Ishikawa (cell line): ENCODE measurements around the gene WDFY1.

ENCODE experiments used
- CEBPB ChIP-seq: IDR thresholded peaks from 2 replicates; pipeline ENCODE4 v1.6.1; 2012
- CREB1 ChIP-seq: IDR thresholded peaks from 2 replicates; pipeline ENCODE4 v1.6.1; 2012; ENCODE audit warnings: low read depth
- EGR1 ChIP-seq: IDR thresholded peaks from 2 replicates; pipeline ENCODE4 v1.6.1; 2012
- EP300 ChIP-seq: IDR thresholded peaks from 2 replicates; pipeline ENCODE4 v1.6.1; 2012; ENCODE audit warnings: borderline replicate concordance
- FOXM1 ChIP-seq: IDR thresholded peaks from 2 replicates; pipeline ENCODE4 v1.6.1; 2012; ENCODE audit warnings: low read depth, borderline replicate concordance
- MAX ChIP-seq: IDR thresholded peaks from 2 replicates; pipeline ENCODE4 v1.6.1; 2012
- NFIC ChIP-seq: IDR thresholded peaks from 2 replicates; pipeline ENCODE4 v1.6.1; 2012
- RAD21 ChIP-seq: IDR thresholded peaks from 2 replicates; pipeline ENCODE4 v1.6.1; 2012; ENCODE audit warnings: low read depth
- REST ChIP-seq: IDR thresholded peaks from 2 replicates; pipeline ENCODE4 v1.6.1; 2012; ENCODE audit warnings: low read depth, mild to moderate bottlenecking
- TAF1 ChIP-seq: IDR thresholded peaks from 2 replicates; pipeline ENCODE4 v1.6.1; 2012; ENCODE audit warnings: low read depth, mild to moderate bottlenecking
- TCF12 ChIP-seq: IDR thresholded peaks from 2 replicates; pipeline ENCODE4 v1.6.1; 2012; ENCODE audit warnings: low read depth
- TEAD4 ChIP-seq: IDR thresholded peaks from 2 replicates; pipeline ENCODE4 v1.6.1; 2012
- USF1 ChIP-seq: IDR thresholded peaks from 2 replicates; pipeline ENCODE4 v1.6.1; 2012
- YY1 ChIP-seq: IDR thresholded peaks from 2 replicates; pipeline ENCODE4 v1.6.1; 2012; ENCODE audit warnings: low read depth
- ZBTB7A ChIP-seq: IDR thresholded peaks from 2 replicates; pipeline ENCODE4 v1.6.1; 2012; ENCODE audit warnings: low read depth

WDFY1 gene

GRCh38 chr2:223956300-223956699, 11.2 kb upstream of the WDFY1 start:
- TF ChIP-seq TAF1 (no peak), REST (no peak), NFIC (no peak), EP300 (no peak), CREB1 (no peak), USF1 (no peak), TEAD4 (no peak), EGR1 (no peak), RAD21 (no peak), FOXM1 (no peak), CEBPB (no peak), YY1 (no peak), ZBTB7A (no peak), TCF12 (no peak)

DNA sequence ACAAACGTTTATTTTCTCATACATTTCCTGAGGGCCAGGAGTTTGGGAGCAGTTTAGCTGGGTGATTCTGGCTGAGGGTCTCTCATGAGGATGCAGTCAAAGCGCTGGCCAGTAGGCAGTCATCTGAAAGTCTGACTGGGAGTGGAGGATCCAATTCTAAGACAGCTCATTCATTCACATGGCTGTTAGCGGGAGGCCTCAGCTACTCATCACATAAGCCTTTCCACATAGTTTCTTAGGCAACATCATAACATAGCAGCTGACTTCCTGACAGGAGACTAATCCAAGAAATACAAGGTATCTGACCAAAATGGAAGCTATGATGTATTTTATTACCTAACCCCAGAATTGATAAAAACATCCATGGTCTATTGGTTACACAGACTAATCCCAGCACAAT, 9.3 kb upstream of the WDFY1 start:
- no peak for TF ChIP-seq TCF12
- TF ChIP-seq CEBPB = no peak
- TF ChIP-seq EGR1 = no peak
- TF ChIP-seq ZBTB7A = no peak
- TF ChIP-seq YY1 = no peak
- TF ChIP-seq EP300 = no peak
- no peak for TF ChIP-seq TAF1
- no peak for TF ChIP-seq FOXM1
- TF ChIP-seq RAD21 = no peak
- TF ChIP-seq TEAD4 = no peak
- no peak for TF ChIP-seq MAX
- TF ChIP-seq USF1 = no peak
- no peak for TF ChIP-seq CREB1
- no peak for TF ChIP-seq REST

DNA sequence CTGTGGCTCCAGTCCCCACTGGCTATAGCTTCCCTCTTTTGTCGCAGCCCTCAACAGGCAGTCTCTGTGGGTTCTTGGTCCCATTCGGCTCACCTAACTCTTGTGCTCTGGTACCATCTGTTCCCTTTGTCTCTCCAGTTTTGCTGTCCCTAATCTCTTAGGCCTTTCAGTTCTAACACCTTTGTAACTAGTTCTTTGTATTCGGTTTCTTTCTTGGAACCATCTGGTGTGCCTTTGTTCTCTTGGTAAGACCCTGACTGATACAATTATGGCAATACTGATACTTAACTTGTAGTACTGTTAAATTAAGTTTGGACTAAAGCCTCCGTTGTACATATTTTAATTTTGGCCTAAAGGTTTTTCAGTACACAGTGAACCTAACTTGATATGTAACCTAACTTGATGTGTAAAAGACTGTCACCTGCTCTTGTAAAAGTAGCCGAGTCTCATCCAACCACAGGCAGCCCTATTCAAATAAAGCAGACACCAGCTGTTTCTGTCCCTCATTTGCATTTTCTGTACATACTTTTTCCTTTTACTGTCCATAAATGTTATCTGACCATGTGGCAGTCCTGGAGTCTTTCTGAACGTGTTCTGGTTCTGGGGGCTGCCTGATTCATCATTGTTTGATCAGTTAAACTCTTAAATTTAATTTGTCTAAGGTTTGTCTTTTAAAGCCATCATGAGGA, 7.3 kb upstream of the WDFY1 start:
- no peak for TF ChIP-seq NFIC
- TF ChIP-seq CEBPB = no peak
- TF ChIP-seq TCF12 = no peak
- TF ChIP-seq ZBTB7A = no peak
- TF ChIP-seq USF1 = no peak
- no peak for TF ChIP-seq REST
- TF ChIP-seq RAD21 = no peak
- TF ChIP-seq EGR1 = no peak
- TF ChIP-seq TEAD4 = no peak
- no peak for TF ChIP-seq YY1
- TF ChIP-seq FOXM1 = no peak
- TF ChIP-seq MAX = no peak
- TF ChIP-seq CREB1 = no peak
